GM21528 (cell line): ENCODE results near the gene TDO2.
A peak's percentile ranks its signal among the peaks of the same experiment; 100 is the strongest.
"Not testable (repeated sequence)": the region's sequence is repeated elsewhere in the genome, so short reads cannot be mapped to it uniquely, and the experiment has no call there.

Experiments used
- ATAC-seq: cut with Tn5 transposase; IDR thresholded peaks from one replicate; pipeline ENCODE4 v1.9.1; 2021; ENCODE audit warnings: mild to moderate bottlenecking, moderate library complexity; ENCODE audit not compliant: unreplicated experiment, low FRiP score

TDO2 gene

GRCh38 chr4:155903453-155903852 lies at the start of gene TDO2:
Gene TDO2 (plus strand): TSS chr4:155903696. CDS start chr4:155903759, 63 bp downstream.
- no peak for ATAC-seq

DNA sequence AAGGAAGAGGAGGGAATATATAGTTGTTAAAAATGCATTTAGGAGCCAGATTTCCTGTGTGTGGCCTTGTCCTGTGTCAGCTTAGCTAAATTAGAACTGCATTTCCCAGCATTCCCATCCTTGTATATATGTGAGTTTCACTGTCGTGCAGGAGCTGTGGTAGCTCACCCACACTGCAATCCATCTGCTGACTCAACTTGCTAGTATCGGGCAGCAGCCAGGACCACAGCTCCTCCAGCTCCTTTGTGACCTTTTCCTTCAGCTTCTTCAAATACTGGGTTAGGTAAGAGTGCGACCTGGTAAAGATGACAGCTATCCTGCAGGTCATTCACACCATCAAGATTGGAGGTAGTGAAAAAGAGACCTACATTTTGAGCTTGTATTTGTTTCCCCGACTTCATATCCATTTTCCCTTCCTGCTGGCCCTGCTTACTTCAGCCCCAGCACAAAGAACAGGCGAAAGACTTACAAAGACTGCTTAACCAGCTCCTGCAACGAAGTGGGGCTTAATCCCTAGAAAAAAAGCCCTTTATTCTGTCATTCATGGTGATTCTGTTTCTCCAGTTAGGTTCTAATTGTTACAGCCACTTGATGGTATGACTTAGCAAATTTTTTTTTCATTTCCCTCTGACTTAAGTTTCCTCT lies 48.8 kb upstream of the TDO2 start:
- no peak for ATAC-seq

GRCh38 chr4:155855897-155856296 lies 47.6 kb upstream of the TDO2 start:
- no peak for ATAC-seq

- ATAC-seq: no peak
Observed at GRCh38 chr4:155866177-155866576, 37.3 kb upstream of the TDO2 start, which contains the start of gene ASIC5. Gene ASIC5 (minus strand): TSS chr4:155866277. CDS start chr4:155866226, 51 bp downstream.

DNA sequence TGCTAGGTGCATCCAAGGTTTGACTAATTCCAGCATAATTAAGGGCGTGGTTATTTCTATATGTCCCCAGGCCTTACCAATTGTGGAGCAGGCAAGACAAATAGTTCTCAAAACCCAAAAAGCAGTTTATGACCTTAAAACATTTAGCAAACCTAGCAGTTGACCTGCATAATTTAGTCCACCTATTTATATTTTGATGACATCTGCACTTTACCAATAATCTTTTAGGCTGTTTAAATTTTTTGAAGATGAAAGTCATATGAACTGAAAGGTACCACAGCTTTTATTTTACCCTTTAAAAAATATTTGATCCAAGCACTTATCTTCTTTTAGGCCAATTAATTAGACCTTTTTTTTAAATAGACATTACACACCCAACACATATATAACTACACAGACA lies 27.6 kb upstream of the TDO2 start:
- ATAC-seq: no peak

DNA sequence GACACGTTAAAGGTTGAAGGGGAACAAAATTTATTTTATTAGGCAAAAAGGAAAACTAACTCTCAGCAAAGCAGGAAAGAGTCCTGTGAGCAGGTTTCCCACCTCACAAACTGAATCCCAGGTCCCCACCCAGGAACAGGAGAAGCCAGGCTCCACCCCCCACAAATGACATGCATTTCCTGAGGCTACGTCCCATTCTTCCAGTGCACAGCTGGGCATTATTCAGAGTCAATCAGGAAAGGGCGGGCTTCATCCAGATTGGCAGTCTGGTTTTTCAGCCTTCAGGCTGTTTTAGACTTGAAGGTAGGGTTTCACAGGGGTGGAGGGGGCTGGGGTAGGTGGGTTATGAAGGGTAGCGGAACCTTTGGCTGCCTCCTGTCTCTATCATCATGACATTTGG lies 25.5 kb upstream of the TDO2 start:
- ATAC-seq: no peak

DNA sequence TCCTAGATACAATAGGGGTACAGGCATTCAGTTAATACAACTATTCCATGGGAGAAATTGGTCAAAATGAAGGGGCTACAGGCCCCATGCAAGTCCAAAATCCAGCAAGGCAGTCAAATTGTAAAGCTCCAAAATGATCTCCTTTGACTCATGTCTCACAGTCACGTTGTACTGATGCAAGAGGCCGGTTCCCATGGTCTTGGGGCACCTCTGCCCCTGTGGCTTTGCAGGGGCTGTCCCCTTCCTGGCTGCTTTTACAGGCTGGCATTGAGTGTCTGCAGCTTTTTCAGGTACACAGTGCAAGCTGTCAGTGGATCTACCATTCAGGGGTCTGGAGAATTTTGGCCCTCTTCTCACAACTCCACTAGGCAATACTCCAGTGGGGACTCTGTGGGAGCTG lies 24.9 kb upstream of the TDO2 start:
- no peak for ATAC-seq

DNA sequence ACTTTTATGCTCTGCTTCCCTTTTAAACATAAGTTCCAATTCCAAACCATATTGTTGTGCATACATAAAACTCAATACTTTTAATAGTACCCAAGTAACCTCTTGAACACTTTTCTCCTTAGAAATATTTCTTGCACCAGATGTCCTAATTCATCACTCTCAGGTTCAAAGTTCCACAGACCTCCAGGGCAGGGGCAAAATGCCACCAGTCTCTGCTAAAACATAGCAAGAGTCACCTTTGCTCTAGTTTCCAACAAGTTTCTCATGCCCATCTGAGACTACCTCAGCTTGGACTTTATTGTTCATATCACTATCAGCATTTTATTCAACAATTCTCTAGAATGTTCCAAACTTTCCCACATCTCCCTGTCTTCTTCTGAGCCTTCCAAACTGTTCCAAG lies 23.7 kb upstream of the TDO2 start:
- ATAC-seq: no peak

- ATAC-seq: peak; percentile 61
Observed at GRCh38 chr4:155881555-155881954, 21.9 kb upstream of the TDO2 start.

GRCh38 chr4:155883895-155884294 lies 19.6 kb upstream of the TDO2 start:
- no peak for ATAC-seq

- no peak for ATAC-seq
Observed at GRCh38 chr4:155885666-155886065, 17.8 kb upstream of the TDO2 start.

DNA sequence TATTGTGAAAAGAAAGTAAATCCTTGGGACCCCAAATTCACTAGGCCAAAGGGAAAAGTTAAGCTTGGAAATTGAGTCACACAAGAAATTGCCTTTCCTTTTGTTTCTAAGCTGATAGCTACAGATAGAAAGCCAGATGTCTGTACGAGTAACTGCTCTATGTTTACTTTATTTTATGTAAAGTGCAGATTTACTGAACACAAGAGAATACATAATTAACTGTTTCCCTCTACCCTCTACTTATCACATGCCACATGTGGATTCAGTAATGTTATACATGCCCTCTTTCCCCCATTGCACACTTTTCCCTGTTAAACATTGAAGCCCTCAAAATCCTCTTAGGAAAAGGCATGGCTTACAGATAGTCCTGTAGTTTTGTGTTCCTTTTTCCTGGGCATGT lies 16.5 kb upstream of the TDO2 start:
- ATAC-seq: no peak

DNA sequence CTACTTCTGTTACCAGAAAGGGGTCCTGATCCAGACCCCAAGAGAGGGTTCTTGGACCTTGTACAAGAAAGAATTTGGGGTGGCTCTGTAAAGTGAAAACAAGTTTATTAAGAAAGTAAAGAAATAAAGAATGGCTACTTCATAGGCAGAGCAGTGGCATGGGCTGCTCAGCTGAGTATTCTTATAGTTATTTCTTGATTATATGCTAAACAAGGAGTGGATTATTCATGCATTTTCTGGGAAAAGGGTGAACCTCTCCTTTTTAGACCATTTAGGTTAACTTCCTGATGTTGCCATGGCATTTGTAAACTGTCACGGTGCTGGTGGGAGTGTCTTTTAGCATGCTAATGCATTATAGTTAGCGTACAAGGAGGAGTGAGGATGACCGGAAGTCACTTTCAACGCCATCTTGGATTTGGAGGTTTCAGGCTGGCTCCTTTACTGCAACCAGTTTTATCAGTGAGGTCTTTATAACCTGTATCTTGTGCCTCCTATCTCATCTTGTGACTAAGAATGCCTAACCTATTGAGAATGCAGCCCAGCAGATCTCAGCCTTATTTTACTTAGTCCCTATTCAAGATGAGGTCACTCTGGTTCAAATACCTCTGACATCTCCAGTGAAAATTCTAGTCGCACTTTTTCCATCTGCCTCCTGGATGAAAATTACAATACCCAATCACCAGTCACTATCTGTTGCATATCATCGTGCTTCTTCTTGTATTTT lies 15.5 kb upstream of the TDO2 start:
- ATAC-seq: no peak

DNA sequence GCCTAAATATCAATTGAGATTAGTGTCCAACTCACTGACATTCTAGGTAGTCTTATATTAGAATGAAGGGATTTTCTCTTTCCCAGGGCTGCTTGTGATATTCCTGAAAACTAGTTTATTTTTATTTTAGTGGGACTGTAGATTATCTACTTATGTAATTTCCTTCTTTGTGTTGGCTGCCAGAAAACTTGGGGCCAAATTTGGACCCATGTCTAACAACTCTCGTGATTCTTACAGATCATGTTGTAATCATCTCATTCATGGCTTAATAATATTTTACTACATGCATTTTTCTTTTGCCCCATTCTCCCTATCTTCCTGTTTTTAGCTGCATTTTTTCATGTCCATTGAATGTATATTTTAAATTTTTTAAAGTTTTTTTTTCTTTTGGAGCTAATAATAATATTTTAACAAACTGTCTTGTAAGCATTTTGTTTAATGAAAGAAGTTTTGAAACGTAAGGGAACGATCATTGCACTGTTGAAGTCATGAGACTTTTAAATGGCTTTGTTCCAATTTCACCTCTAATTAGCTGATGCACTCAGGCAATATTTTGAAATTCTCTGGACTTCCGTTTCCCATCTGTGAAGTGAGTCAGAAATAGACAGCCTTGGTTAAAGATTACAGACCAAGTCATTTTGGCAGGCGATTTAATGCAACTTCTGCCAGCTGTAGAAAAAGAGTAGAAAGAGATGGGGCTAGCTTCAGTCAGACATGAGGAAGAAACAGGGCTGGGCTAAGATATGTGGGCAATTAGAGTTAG lies 14.3 kb upstream of the TDO2 start:
- ATAC-seq: peak; percentile 94

GRCh38 chr4:155889946-155890345 lies 13.6 kb upstream of the TDO2 start:
- no peak for ATAC-seq

- no peak for ATAC-seq
Observed at GRCh38 chr4:155891058-155891457, 12.4 kb upstream of the TDO2 start.

- ATAC-seq: not testable (repeated sequence)
Observed at GRCh38 chr4:155898371-155898770, 5.1 kb upstream of the TDO2 start.

GRCh38 chr4:155899891-155900290 lies 3.6 kb upstream of the TDO2 start:
- ATAC-seq: no peak

DNA sequence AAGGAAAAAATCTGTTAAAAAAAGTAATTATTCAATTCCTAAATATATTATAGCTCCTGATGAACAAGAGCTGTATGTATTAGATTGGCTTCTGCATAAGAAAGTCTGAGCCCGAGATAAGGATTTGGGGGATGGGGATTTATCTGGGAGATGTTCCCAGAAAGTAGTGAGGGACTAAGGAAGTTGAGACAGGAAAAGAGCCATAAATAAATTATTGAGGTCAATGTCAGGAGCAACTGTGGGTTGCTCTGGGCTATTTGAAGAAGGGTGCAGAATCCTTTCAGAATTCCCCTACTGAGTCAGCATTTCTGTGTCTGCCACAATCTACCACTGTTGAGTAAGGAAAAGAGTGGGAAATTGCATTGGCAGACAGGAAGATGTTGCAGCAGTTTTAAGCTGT lies 3.1 kb upstream of the TDO2 start:
- ATAC-seq: no peak

DNA sequence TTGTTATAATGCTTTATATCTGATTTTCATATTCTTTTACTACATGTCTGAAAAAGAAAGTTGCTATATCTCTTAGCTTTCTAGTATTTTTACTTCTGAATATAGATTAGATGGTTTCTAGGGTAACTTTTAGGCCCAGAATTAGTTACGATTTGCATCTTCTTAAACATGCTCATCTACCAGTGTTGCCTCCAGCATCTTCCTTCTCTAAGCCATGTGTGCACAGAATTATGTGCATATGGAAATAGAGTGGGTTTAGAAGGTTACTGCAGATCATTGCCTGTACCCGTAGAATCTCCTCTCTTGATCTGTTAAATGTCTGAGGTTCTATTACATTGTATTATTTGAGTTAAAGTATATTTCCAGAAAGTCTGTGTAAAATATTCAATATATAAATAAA lies 2.5 kb upstream of the TDO2 start:
- ATAC-seq: no peak

GRCh38 chr4:155904331-155904730 lies 835 bp downstream of the TDO2 start:
- ATAC-seq: no peak
